LNCaP clone FGC (cell line): ENCODE measurements around the gene MAML3.
A peak's percentile ranks its signal among the peaks of the same experiment; 100 is the strongest.

Experiments
- DNase-seq: peaks from one replicate; pipeline ENCODE4 v3.0.0-alpha.2; 2011; ENCODE audit warnings: low read depth
- H3K4me3 ChIP-seq: 2 replicates; pipeline ENCODE4 v1.5.1; 2011; ENCODE audit warnings: mild to moderate bottlenecking, low read depth, low read length, control low read depth
- TF ChIP-seq, protein P1 (sequence below): IDR thresholded peaks from 2 replicates; pipeline ENCODE4 v1.5.1; 2012; ENCODE audit warnings: mild to moderate bottlenecking; ENCODE audit not compliant: control insufficient read depth, insufficient read depth; ENCODE audit errors: extremely low read depth

MAML3 gene

DNA sequence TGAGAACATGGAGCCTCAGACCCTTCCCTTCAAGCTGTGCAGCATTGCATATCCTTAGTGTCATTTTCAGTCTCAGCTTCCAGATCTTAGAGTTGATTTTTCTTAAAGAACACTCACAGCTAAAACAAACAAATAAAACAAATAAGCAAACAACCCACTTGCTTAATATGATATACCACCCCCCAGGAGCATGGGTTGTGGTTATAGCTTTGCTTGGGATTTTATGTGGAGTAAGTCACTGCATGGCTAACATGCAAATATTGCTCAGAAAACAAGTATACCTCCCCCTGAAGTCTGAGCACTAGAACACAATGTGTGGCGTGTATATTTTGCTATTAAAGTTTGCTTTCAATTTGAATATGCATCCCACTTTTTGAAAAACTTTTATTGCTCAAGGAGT lies 409.8 kb downstream of the MAML3 start:
- DNase-seq: peak; percentile 65
- H3K4me3 ChIP-seq: no peak overlapping the region
- TF ChIP-seq, protein P1, sequence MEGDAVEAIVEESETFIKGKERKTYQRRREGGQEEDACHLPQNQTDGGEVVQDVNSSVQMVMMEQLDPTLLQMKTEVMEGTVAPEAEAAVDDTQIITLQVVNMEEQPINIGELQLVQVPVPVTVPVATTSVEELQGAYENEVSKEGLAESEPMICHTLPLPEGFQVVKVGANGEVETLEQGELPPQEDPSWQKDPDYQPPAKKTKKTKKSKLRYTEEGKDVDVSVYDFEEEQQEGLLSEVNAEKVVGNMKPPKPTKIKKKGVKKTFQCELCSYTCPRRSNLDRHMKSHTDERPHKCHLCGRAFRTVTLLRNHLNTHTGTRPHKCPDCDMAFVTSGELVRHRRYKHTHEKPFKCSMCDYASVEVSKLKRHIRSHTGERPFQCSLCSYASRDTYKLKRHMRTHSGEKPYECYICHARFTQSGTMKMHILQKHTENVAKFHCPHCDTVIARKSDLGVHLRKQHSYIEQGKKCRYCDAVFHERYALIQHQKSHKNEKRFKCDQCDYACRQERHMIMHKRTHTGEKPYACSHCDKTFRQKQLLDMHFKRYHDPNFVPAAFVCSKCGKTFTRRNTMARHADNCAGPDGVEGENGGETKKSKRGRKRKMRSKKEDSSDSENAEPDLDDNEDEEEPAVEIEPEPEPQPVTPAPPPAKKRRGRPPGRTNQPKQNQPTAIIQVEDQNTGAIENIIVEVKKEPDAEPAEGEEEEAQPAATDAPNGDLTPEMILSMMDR: no peak

DNA sequence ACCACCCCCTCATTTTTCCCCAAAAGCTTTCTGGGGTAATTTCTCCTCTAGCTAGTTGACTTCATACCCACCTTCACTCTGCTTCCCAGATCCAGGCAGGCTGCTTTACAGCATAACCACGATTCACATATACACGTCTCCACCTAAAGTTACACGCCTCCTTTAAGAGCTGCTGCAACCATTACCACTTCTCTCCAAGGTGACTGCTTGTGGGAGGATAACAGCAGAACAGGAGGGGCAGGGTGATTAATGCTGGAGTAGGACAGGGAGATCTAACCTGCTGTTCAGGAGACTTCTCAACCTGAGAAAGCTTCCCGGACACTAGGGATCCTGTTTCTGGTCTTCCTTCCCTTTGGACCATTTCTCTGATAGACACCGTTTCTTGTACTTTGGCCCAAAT lies 411.0 kb downstream of the MAML3 start:
- TF ChIP-seq, protein P1: no peak
- no peak overlapping the region for H3K4me3 ChIP-seq
- no peak for DNase-seq

DNA sequence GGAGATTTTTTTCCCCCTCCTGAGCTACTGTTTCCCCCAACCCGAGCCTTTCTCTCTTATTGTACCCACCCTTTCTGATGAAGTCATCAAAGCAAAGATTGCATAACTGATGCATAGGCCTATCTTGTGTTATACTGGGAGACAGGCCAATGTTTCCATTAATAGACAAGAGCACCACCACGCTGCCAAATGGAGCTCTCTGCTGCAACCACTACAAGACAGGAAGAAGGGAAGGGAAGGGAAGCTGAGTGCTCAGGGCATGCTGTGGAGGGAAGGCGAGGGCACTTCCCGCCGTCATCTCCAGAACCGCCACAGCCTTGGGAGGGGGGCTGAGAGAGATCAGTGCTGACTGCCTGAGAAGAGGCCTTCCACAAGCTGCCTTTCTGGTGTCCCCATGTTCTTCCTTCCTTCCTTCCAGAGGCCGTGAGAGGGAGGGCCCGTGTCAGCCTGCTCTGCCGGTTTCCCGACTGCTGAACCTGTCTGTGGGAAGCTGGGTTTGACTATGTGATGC lies 413.4 kb downstream of the MAML3 start:
- TF ChIP-seq, protein P1: peak; percentile 43
- 0 out of 2 replicates have a peak overlapping the region, but pooled peaks have one; percentile 4 for H3K4me3 ChIP-seq
- peak; percentile 97 for DNase-seq

DNA sequence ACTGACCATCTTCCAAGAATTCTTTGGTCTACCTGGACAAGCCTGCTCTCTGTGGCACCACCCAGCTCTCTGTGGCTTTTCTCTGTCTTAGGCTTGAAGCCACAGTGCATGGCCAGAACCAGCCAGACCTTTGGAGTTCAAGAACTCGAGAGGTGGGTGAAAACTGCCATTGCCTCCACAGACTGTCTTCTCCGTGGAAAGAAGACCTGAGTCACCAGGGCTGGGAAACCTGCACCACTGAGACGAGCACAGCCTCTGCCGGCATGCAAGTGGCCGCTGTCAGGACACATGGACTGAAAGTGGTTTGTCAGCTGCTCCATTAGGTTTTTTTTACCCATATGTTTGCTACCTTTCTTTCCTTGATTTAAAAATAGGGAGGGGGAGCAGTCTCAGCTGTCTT lies 413.9 kb downstream of the MAML3 start:
- H3K4me3 ChIP-seq: 0 out of 2 replicates have a peak overlapping the region, but pooled peaks have one; percentile 4
- TF ChIP-seq, protein P1: no peak
- DNase-seq: peak; percentile 28

DNA sequence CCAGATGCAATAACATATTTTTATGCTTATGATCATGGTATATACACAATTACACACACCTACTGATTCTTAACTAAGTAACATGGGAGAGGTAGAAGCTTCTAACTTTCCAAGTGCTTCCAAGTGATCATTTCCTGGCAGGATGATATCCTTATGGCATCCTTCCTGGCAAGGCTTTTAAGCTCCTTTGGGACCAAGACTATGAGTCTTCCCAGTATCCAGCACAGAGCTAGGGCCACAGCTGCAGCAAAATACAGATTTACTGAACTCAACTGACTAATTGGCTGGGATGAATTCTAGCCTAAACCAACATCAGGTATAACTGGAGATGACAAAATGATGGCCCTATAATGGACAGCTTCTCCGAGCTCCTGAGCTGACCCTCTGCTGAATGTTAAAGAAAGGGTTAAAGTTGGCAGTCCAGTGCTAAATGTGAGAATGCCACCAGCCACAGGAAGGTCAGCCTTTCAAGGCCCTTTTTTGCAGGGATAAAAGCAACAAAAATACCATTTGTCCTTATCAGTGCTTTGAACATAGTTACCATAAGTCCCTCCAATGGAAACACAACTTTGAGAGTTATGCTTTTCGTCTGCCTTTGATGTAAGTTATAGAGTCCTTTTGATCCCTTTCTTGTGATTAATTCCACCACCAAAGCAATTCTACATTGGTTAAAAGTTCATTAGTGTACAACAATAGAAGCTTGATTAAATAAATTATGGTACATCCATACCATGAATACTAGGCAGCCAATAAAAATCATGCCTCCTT lies 415.0 kb downstream of the MAML3 start:
- DNase-seq: no peak
- TF ChIP-seq, protein P1: no peak

DNA sequence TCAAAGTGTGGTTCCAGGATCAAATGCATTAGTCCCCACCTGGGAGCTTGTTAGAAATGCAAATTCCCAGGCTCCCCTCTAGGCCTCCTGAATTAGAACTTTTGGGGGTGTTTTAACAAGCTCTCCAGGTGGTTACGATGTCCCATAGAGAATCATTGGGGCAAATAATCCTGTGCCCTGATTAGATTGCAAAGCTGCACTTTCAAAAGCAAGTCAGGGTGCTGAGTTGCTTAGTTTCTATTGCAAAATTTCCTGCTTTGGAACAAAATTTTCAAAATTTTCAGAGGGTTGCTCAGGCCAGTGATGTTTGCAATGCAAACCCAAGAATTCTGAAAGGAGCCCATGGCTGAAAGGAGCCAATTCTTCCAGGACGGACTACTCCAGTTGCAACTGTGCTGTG lies 417.3 kb downstream of the MAML3 start:
- TF ChIP-seq, protein P1: no peak
- no peak for DNase-seq
- H3K4me3 ChIP-seq: no peak overlapping the region

More for the DNA sequence above, 415.0 kb downstream of the MAML3 start:
- no peak overlapping the region for H3K4me3 ChIP-seq

DNA sequence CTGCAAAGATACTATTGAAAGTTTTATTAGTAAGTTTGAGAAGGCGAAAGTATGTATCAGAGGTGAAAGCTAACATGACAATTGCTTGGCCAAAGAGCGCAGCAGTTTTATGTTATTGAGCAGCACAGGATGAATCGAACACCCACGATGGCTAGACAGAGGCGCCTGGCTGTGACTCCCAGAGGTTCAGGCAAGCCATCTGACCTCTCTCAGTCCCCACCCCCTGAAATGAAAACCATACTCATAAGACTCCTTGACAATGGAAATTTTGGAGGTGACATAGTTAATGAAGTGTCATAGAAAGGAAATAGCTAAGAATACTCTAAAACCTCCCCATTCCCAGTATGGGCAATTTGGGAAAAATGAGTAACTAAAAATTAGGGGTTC lies 417.7 kb downstream of the MAML3 start:
- DNase-seq: no peak
- no peak overlapping the region for H3K4me3 ChIP-seq
- TF ChIP-seq, protein P1: no peak
